B cell (primary cell): ENCODE measurements around the gene CRTC1.

Source experiments
- EZH2 ChIP-seq: IDR thresholded peaks from 2 replicates; pipeline ENCODE4 v1.6.1; 2012; ENCODE audit warnings: borderline replicate concordance, low read depth, mild to moderate bottlenecking, moderate library complexity, low read length; ENCODE audit not compliant: insufficient read depth, poor library complexity, severe bottlenecking
- TF ChIP-seq, protein P1 (sequence below): fragments of 200-600 bp; IDR thresholded peaks from one replicate; pipeline ENCODE4 v1.8.0; 2022; ENCODE audit warnings: antibody characterized with exemption, mild to moderate bottlenecking

DNA sequence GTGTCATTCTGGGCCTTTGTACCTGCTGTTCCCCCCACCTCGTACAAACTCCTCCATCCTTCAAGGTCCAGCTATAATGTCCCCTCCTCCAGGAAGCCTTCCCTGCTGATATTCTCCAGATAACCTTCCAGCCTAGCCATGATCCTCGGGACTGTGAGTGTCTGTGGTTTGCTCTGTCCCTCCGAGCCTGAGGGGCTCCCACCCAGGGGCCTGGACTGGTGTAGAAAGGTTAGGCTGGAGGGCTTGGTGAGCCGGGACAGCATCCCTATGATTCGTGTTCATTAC, 110.5 kb downstream of the CRTC1 start:
- TF ChIP-seq, protein P1, sequence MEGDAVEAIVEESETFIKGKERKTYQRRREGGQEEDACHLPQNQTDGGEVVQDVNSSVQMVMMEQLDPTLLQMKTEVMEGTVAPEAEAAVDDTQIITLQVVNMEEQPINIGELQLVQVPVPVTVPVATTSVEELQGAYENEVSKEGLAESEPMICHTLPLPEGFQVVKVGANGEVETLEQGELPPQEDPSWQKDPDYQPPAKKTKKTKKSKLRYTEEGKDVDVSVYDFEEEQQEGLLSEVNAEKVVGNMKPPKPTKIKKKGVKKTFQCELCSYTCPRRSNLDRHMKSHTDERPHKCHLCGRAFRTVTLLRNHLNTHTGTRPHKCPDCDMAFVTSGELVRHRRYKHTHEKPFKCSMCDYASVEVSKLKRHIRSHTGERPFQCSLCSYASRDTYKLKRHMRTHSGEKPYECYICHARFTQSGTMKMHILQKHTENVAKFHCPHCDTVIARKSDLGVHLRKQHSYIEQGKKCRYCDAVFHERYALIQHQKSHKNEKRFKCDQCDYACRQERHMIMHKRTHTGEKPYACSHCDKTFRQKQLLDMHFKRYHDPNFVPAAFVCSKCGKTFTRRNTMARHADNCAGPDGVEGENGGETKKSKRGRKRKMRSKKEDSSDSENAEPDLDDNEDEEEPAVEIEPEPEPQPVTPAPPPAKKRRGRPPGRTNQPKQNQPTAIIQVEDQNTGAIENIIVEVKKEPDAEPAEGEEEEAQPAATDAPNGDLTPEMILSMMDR, result no peak
- TF ChIP-seq EZH2, result no peak
